Right lobe of liver (tissue), 4 donors: Measurements from ENCODE around the gene IL4I1.

Experiments
- CTCF ChIP-seq, 4 donors: fragments of 200-600 bp in 3 of 4; fragments of 450-650 bp in 1 of 4; IDR thresholded peaks; one replicate each; pipeline versions ENCODE4 v1.5.1 to v1.8.0; 2016 to 2022; ENCODE audit warnings: antibody characterized with exemption in 4 of 4, mild to moderate bottlenecking in 2 of 4
- POLR2A ChIP-seq: fragments of 450-650 bp; IDR thresholded peaks from one replicate; pipeline ENCODE4 v1.6.1; 2017; ENCODE audit warnings: antibody characterized with exemption, mild to moderate bottlenecking
- donor health status: DM: no; HTN: no; CAD: no.
- donor health status: DM: no; HTN: no; CAD: no.
- donor health status: DM: no; HTN: yes; CAD: no.

- TF ChIP-seq POLR2A (no peak), CTCF (IDR thresholded peaks at IDR 0.05) (no peak)
Measured at GRCh38 chr19:49864890-49865289, 31.8 kb downstream of the IL4I1 start.
